HepG2 (cell line): ENCODE measurements around the gene IRS1. TPM values are rescaled to one million over a fixed set of nuclear protein-coding genes. Genes with fewer than 3 reads are reported as not detected.

Experiments
- ARID3A ChIP-seq: IDR thresholded peaks from 2 replicates; pipeline ENCODE4 v1.6.1; 2012; ENCODE audit warnings: low read depth, low read length, improper control_type of control experiment
- BATF2 ChIP-seq: sonication (generic); formaldehyde crosslinking; IDR thresholded peaks from 2 replicates; pipeline ENCODE4 v1.8.0; 2022; ENCODE audit warnings: mild to moderate bottlenecking, missing genetic modification reagents, moderate library complexity
- BCL6 ChIP-seq: IDR thresholded peaks from 2 replicates; pipeline ENCODE4 v1.6.1; 2016; ENCODE audit warnings: missing genetic modification reagents, missing compliant biosample characterization
- ESRRA ChIP-seq: sonication (generic); formaldehyde crosslinking; IDR thresholded peaks from 2 replicates; pipeline ENCODE4 v1.5.1; 2020; ENCODE audit warnings: mild to moderate bottlenecking, low read depth, missing genetic modification reagents
- HOXA7 ChIP-seq: sonication (generic); formaldehyde crosslinking; IDR thresholded peaks from 2 replicates; pipeline ENCODE4 v1.8.1; 2022; ENCODE audit warnings: mild to moderate bottlenecking, missing genetic modification reagents, moderate library complexity
- KMT2B ChIP-seq: IDR thresholded peaks from 2 replicates; pipeline ENCODE4 v1.6.1; 2016; ENCODE audit warnings: missing genetic modification reagents, missing compliant biosample characterization
- MBNL3 ChIP-seq: fragments of 250-450 bp; sonication (Bioruptor Pico); conservative IDR thresholded peaks from 2 replicates; pipeline ENCODE4 v1.8.0; 2022; ENCODE audit warnings: mild to moderate bottlenecking, inconsistent platforms
- MEIS1 ChIP-seq: sonication (generic); formaldehyde crosslinking; IDR thresholded peaks from 2 replicates; pipeline ENCODE4 v1.9.0; 2021; ENCODE audit warnings: mild to moderate bottlenecking, missing genetic modification reagents, moderate library complexity, borderline replicate concordance
- MTF2 ChIP-seq: sonication (generic); formaldehyde crosslinking; IDR thresholded peaks from 2 replicates; pipeline ENCODE4 v1.5.0; 2020; ENCODE audit warnings: missing genetic modification reagents, borderline replicate concordance
- MXI1 ChIP-seq: IDR thresholded peaks from 3 replicates; pipeline ENCODE4 v1.6.1; 2012; ENCODE audit warnings: low read depth, low read length, inconsistent platforms, borderline replicate concordance
- PITX1 ChIP-seq: sonication (generic); formaldehyde crosslinking; IDR thresholded peaks from 2 replicates; pipeline ENCODE4 v1.5.1; 2020; ENCODE audit warnings: mild to moderate bottlenecking, missing genetic modification reagents
- TP53 ChIP-seq: sonication (generic); formaldehyde crosslinking; conservative IDR thresholded peaks from 2 replicates; pipeline ENCODE4 v1.4.0; 2020; ENCODE audit warnings: missing genetic modification reagents
- ZBTB7A ChIP-seq: sonication (generic); formaldehyde crosslinking; IDR thresholded peaks from 2 replicates; pipeline ENCODE4 v1.8.0; 2022; ENCODE audit warnings: mild to moderate bottlenecking, missing genetic modification reagents
- ZC3H4 ChIP-seq: sonication (generic); formaldehyde crosslinking; IDR thresholded peaks from 2 replicates; pipeline ENCODE4 v1.4.0; 2020; ENCODE audit warnings: missing genetic modification reagents, borderline replicate concordance
- ZHX1 ChIP-seq: sonication (generic); formaldehyde crosslinking; IDR thresholded peaks from 2 replicates; pipeline ENCODE4 v1.8.1; 2022; ENCODE audit warnings: low read depth, mild to moderate bottlenecking, missing genetic modification reagents
- ZNF101 ChIP-seq: sonication (generic); formaldehyde crosslinking; IDR thresholded peaks from 2 replicates; pipeline ENCODE4 v1.4.0; 2020; ENCODE audit warnings: mild to moderate bottlenecking, low read depth, missing genetic modification reagents, borderline replicate concordance
- ZNF20 ChIP-seq: sonication (generic); formaldehyde crosslinking; IDR thresholded peaks from 2 replicates; pipeline ENCODE4 v1.4.0; 2020; ENCODE audit warnings: mild to moderate bottlenecking, moderate library complexity, missing genetic modification reagents
- ZNF335 ChIP-seq: sonication (generic); formaldehyde crosslinking; IDR thresholded peaks from 2 replicates; pipeline ENCODE4 v1.4.0; 2020; ENCODE audit warnings: missing genetic modification reagents
- ZNF652 ChIP-seq: IDR thresholded peaks from 2 replicates; pipeline ENCODE4 v1.6.1; 2016; ENCODE audit warnings: low read depth, borderline replicate concordance
- polyA plus RNA-seq, 8 experiments: library from polyadenylated mRNA; depleted of rRNA in 3 of 8; stranded (reverse) in 7 of 8; unstranded in 1 of 8; fragments of >200 nt; fragmentation: Illumina TruSeq in 4 of 8; extraction: Trizol in 4 of 8; gene quantifications; 2 replicates each; pipeline versions ENCODE4 v1.2.1 to v1.2.3, GENCODE V29; 2011 to 2016; ENCODE audit warnings: low read depth in 4 of 8, missing spikeins in 1 of 8, mixed read lengths in 1 of 8; ENCODE audit not compliant: insufficient read depth in 1 of 8
- total RNA-seq, 5 experiments: library from RNA; depleted of rRNA; stranded (reverse); fragments of >200 nt; fragmentation: Illumina TruSeq; extraction: Trizol; gene quantifications; 2 replicates each; pipeline ENCODE4 v1.2.3, GENCODE V29; 2016; ENCODE audit warnings: low read depth in 1 of 5
- TF ChIP-seq, protein P1 (sequence below): IDR thresholded peaks from 2 replicates; pipeline ENCODE4 v1.6.1; 2016; ENCODE audit warnings: control low read depth
- TF ChIP-seq, protein P2 (sequence below): sonication (generic); formaldehyde crosslinking; IDR thresholded peaks from 2 replicates; pipeline ENCODE4 v1.8.0; 2022; ENCODE audit warnings: missing genetic modification reagents, mild to moderate bottlenecking, moderate library complexity, borderline replicate concordance

IRS1 gene
- total and polyA plus RNA-seq, 2 of the 13 experiments (the other 11 are each of a cell fraction or from before 2014, with no cell fraction given) = 8.7 to 9.0 TPM

GRCh38 chr2:226739545-226740030 is 60.0 kb downstream of the IRS1 start (continued):
- TF ChIP-seq MTF2 = no peak
- TF ChIP-seq, protein P1, sequence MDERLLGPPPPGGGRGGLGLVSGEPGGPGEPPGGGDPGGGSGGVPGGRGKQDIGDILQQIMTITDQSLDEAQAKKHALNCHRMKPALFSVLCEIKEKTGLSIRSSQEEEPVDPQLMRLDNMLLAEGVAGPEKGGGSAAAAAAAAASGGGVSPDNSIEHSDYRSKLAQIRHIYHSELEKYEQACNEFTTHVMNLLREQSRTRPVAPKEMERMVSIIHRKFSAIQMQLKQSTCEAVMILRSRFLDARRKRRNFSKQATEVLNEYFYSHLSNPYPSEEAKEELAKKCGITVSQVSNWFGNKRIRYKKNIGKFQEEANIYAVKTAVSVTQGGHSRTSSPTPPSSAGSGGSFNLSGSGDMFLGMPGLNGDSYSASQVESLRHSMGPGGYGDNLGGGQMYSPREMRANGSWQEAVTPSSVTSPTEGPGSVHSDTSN = no peak
- no peak for TF ChIP-seq ZNF335 (CRISPR knock-in tag)
- no peak for TF ChIP-seq TP53 (CRISPR knock-in tag)
- TF ChIP-seq, protein P2, sequence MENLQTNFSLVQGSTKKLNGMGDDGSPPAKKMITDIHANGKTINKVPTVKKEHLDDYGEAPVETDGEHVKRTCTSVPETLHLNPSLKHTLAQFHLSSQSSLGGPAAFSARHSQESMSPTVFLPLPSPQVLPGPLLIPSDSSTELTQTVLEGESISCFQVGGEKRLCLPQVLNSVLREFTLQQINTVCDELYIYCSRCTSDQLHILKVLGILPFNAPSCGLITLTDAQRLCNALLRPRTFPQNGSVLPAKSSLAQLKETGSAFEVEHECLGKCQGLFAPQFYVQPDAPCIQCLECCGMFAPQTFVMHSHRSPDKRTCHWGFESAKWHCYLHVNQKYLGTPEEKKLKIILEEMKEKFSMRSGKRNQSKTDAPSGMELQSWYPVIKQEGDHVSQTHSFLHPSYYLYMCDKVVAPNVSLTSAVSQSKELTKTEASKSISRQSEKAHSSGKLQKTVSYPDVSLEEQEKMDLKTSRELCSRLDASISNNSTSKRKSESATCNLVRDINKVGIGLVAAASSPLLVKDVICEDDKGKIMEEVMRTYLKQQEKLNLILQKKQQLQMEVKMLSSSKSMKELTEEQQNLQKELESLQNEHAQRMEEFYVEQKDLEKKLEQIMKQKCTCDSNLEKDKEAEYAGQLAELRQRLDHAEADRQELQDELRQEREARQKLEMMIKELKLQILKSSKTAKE = no peak
- no peak for TF ChIP-seq HOXA7 (CRISPR knock-in tag)
- no peak for TF ChIP-seq ARID3A
- TF ChIP-seq ZNF652 (CRISPR knock-in tag) = no peak
- TF ChIP-seq ZHX1 (CRISPR knock-in tag) = no peak
- TF ChIP-seq ZNF101 (CRISPR knock-in tag) = no peak
- peak; percentile 5; the same call in 1 of the 2 replicates for TF ChIP-seq BCL6 (CRISPR knock-in tag)
- TF ChIP-seq ZNF20 (CRISPR knock-in tag) = no peak
- TF ChIP-seq PITX1 = no peak
- TF ChIP-seq ESRRA (CRISPR knock-in tag) = no peak
- no peak for TF ChIP-seq MEIS1 (CRISPR knock-in tag)
- no peak for TF ChIP-seq MBNL3 (CRISPR knock-in tag)
- no peak for TF ChIP-seq ZC3H4 (CRISPR knock-in tag)
- TF ChIP-seq BATF2 (CRISPR knock-in tag) = no peak
- TF ChIP-seq MXI1 = no peak
- no peak for TF ChIP-seq ZBTB7A
- TF ChIP-seq KMT2B (CRISPR knock-in tag) = peak; percentile 30; the same call in 1 of the 2 replicates
